T-helper 17 cell (primary cell): ENCODE data around the gene MMP7. TPM values are rescaled to one million over a fixed set of nuclear protein-coding genes. Genes with fewer than 3 reads are reported as not detected.

ENCODE experiments used
- ATAC-seq: fragments of 150-1000 bp; cut with Tn5 transposase; 2 replicates; pipeline ENCODE4 v1.10.0; 2021; ENCODE audit warnings: mild to moderate bottlenecking, moderate library complexity
- DNase-seq, 3 donors: peaks; one replicate each; pipeline versions ENCODE4 v3.0.0 to v3.0.0-alpha.2; 2020 to 2021
- H3K9me3 ChIP-seq: one replicate; pipeline ENCODE4 v1.7.0; 2013; ENCODE audit warnings: low read length, mild to moderate bottlenecking; ENCODE audit not compliant: control insufficient read depth, poor library complexity, severe bottlenecking
- H3K27ac Mint-ChIP-seq: one replicate; pipeline ENCODE4 v1.8.0; 2022; ENCODE audit warnings: mild to moderate bottlenecking, moderate library complexity, mixed read lengths
- H3K27me3 Mint-ChIP-seq: one replicate; pipeline ENCODE4 v1.8.0; 2022; ENCODE audit warnings: mixed read lengths
- H3K36me3 Mint-ChIP-seq: one replicate; pipeline ENCODE4 v1.8.0; 2022; ENCODE audit warnings: low read depth, mixed read lengths
- H3K4me1 Mint-ChIP-seq: one replicate; pipeline ENCODE4 v1.8.0; 2022; ENCODE audit warnings: mild to moderate bottlenecking, mixed read lengths
- H3K4me3 Mint-ChIP-seq: one replicate; pipeline ENCODE4 v1.8.0; 2022; ENCODE audit warnings: mild to moderate bottlenecking, moderate library complexity, mixed read lengths
- total RNA-seq, 4 donors: library from RNA in 2 of 4; stranded (reverse) in 2 of 4; gene quantifications; one replicate each; pipeline ENCODE4 v1.2.3 and lab custom pipeline; 2022 to 2026

The MMP7 gene
- total RNA-seq, 2 donors from 2014 or later, result not detected

GRCh38 chr11:102479733-102480132, 50.8 kb downstream of the MMP7 start:
- Mint-ChIP-seq H3K4me1 (peaks cover 28% of the 10 kb centered on the region), H3K4me3 (no peak overlapping the region), H3K36me3 (no peaks in the 10 kb centered on the region), H3K27ac (no peak overlapping the region), H3K27me3 (no peaks in the 10 kb centered on the region)
- DNase-seq (no peak), ATAC-seq (no peak)
- no peaks in the 10 kb centered on the region for H3K9me3 ChIP-seq

DNA sequence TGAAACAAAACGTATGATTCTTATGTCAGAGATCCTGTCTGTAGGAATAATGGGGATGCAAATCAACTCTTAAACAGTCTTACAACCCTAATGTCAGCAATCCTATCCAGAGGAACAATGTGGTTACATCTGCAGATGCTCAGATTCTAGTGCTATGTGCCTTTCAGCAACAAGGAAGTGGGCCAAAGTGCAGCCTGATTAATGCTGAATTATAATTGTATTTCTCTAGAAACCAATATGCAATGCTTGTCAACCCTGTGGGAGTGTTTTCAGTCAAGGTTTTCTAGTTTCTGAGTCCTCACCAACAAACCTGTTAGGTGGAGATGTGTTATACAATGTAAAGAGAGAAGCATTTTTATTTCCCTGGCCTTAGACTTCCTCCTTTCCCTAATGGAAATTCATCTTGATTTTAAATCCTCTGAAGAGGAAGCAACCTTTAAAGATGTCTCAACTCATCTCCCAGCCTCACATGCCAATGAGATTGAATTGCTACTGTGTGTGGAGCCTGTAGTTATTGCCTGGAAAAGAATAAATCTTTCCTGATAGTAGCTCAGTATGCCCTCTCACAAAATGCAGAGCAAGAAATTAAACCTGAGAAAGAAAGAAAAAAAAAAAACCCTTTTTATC, 51.8 kb downstream of the MMP7 start:
- Mint-ChIP-seq H3K27me3 (no peaks in the 10 kb centered on the region), H3K36me3 (no peaks in the 10 kb centered on the region), H3K4me3 (no peak overlapping the region), H3K27ac (no peak overlapping the region), H3K4me1 (peaks cover 37% of the 10 kb centered on the region)
- H3K9me3 ChIP-seq, result no peaks in the 10 kb centered on the region
- ATAC-seq (no peak), DNase-seq (no peak)

GRCh38 chr11:102476812-102477211, 53.7 kb downstream of the MMP7 start:
- ATAC-seq (peak; percentile 87), DNase-seq (no peak)
- no peaks in the 10 kb centered on the region for H3K9me3 ChIP-seq
- Mint-ChIP-seq H3K4me3 (peak overlapping the region; percentile 6), H3K27ac (peak overlapping the region; percentile 89), H3K4me1 (peaks cover 41% of the 10 kb centered on the region), H3K27me3 (no peaks in the 10 kb centered on the region), H3K36me3 (no peaks in the 10 kb centered on the region)

GRCh38 chr11:102476069-102476468, 54.5 kb downstream of the MMP7 start:
- Mint-ChIP-seq H3K4me1 (peaks cover 46% of the 10 kb centered on the region), H3K27ac (peak overlapping the region; percentile 89), H3K27me3 (no peaks in the 10 kb centered on the region), H3K4me3 (no peak overlapping the region), H3K36me3 (no peaks in the 10 kb centered on the region)
- ATAC-seq, result no peak
- no peaks in the 10 kb centered on the region for H3K9me3 ChIP-seq
- DNase-seq, result no peak

- Mint-ChIP-seq H3K4me3 (no peak overlapping the region), H3K4me1 (peaks cover 53% of the 10 kb centered on the region), H3K27me3 (no peaks in the 10 kb centered on the region), H3K36me3 (no peaks in the 10 kb centered on the region), H3K27ac (peak overlapping the region; percentile 14)
- no peak for DNase-seq
- no peak for ATAC-seq
- no peaks in the 10 kb centered on the region for H3K9me3 ChIP-seq
Measured at GRCh38 chr11:102473543-102473942, 57.0 kb downstream of the MMP7 start.

DNA sequence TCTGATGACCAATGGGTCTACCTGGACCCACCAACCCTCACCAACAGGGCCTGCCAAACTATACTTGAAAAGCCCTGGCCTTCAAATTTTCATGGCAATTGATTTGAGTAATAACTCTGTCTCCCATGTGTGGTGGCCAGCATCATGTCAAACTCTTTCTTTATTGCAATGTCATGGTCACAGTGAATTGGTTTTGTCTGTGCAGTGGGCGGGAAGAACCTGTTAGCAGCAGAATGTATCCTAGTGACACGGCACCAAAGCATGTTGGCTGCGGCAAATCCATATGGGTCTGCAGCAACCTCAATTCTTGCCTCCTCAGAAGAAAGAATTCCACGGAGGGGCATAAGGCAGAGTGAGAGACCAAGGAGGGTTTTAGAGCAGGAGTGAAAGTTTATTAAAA, 58.4 kb downstream of the MMP7 start:
- no peak for ATAC-seq
- DNase-seq, result no peak
- Mint-ChIP-seq H3K27me3 (no peaks in the 10 kb centered on the region), H3K4me1 (peaks cover 56% of the 10 kb centered on the region), H3K4me3 (no peak overlapping the region), H3K27ac (peak overlapping the region; percentile 60), H3K36me3 (no peaks in the 10 kb centered on the region)
- no peaks in the 10 kb centered on the region for H3K9me3 ChIP-seq

DNA sequence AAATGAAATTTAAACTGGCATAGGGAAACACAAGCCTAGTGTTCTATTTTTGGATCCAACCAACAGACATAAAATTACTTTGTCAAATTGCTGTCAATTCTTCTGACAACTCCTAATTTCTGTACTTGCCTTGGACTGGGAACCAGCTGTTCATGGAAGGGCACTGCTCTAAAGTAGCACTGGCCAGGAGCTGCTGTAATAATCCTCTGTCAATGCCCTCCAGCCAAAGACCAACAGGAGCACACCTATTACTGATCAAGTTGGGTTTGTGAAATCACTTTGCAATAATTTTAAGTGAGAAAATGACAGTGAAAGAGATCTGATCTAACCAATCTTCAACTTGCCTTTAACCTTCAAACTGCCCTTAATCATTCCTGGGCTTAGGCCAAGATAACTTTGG, 59.1 kb downstream of the MMP7 start:
- Mint-ChIP-seq H3K4me3 (peak overlapping the region; percentile 21), H3K27me3 (no peaks in the 10 kb centered on the region), H3K4me1 (peaks cover 54% of the 10 kb centered on the region), H3K36me3 (no peaks in the 10 kb centered on the region), H3K27ac (no peak overlapping the region)
- ATAC-seq (no peak), DNase-seq (no peak)
- H3K9me3 ChIP-seq, result no peaks in the 10 kb centered on the region

Other genes with a start within 250 kb of the MMP7 start
- 100 to 1,000 TPM; 117 to 139 TPM for gene BIRC3, start 213.3 kb downstream of the MMP7 start, total RNA-seq
- gene BIRC2, start 183.5 kb downstream of the MMP7 start, total RNA-seq, result 10 to 100 TPM; 76.6 to 77.9 TPM
- 100 to 1,000 TPM; 372 to 400 TPM for gene TMEM123, start 78.0 kb downstream of the MMP7 start, total RNA-seq
- gene MMP20, start 94.6 kb upstream of the MMP7 start, total RNA-seq, result not detected
- not detected for gene MMP27, start 175.0 kb upstream of the MMP7 start, total RNA-seq
- gene MMP8, start 194.2 kb upstream of the MMP7 start, total RNA-seq, result not detected
- not detected for gene MMP10, start 249.9 kb upstream of the MMP7 start, total RNA-seq